HG03521 (cell line): ENCODE data around the gene KCNG3.
"Not testable (repeated sequence)": the region's sequence is repeated elsewhere in the genome, so short reads cannot be mapped to it uniquely, and the experiment has no call there.

ENCODE experiments used
- ATAC-seq: cut with Tn5 transposase; IDR thresholded peaks from one replicate; pipeline ENCODE4 v1.9.1; 2021; ENCODE audit warnings: mild to moderate bottlenecking, moderate library complexity; ENCODE audit not compliant: unreplicated experiment

Gene KCNG3

DNA sequence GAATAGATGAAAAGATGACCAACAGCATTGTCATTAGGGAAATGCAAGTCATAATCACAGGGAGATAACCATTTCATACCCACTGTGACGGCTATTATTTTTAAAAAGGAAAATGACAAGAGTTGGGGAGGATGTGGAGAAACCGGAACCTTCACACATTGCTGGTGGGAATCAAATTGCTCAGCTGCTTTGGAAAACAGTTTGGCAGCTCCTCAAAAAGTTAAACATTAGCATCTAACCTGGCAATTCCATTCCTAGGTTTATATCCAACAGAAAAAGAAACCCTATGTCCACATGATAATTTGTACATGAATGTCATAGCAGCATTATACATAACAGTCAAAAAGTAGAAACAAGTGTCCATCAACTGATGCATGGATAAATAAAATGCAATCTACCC lies 58.2 kb downstream of the KCNG3 start:
- ATAC-seq: no peak

DNA sequence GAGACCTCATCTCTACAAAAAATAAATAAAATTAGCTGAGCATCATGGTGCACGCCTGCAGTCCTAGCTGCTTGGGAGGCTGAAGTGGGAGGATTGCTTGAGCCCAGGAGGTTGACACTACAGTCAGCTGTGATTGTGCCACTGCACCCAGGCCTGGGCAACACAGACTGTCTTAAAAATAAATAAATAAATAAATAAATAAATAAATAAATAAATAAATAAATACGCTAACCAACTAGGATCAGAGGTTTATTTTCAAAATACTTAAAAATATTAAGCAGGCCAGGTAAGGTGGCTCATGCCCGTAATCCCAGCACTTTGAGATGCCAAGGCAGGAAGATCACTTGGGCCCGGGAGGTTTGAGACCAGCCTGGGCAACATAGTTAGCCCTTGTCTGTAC lies 63.6 kb downstream of the KCNG3 start:
- ATAC-seq: no peak

DNA sequence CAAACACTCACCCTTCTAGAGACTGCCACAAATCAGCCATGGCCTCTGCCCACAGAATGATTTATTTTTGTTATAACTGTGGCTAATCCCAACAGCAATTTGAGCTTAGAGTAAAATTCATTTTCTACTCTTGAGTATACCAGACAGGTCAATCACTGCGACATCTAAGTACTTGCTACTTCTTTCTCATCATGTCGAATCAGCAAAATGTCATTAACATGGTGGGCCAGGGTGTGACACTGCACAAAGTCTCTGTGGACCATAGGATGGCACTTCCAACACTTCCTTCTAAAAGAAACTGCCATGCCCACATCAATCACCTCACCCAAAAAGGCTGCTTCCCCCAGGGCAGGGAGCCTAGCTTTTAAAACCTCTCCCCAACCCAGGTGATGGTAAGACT lies 64.4 kb downstream of the KCNG3 start:
- no peak for ATAC-seq

DNA sequence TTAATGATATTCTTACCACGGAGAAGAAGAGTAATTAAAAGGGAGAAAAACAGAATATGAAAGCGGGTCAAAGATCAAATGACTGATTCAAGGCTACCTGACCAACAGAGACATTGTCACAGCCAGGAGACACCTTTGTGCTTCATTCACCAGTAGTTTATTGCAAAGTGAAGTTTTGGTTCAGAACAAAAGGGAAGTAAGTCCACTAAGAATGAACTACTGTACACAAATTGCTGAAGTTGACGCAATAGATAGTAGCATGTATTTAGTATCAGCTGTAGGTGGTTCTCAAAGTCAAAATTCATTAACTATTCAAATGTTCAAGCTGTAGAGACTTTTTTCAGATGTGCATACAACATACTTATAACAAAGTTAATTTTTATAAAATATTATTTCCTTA lies 68.1 kb downstream of the KCNG3 start:
- ATAC-seq: no peak

DNA sequence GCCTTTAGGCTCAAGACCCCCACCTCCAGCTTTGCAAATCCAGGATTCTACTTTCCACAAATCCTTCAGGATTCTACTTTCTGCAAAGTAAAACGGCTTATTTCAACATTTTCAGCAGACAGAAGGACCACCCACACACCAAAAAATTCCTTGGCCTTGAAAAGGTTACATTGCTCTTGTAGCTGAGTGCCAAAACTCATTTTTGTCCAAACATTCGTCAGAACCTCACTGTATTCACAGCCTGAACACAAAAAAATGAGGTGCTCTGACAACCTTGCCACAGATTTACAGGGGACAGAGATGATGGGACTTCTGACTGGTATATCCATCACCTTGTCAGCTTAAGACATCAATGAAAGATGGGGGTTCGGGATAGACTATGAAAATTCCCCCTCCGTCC lies 69.7 kb downstream of the KCNG3 start:
- ATAC-seq: no peak

DNA sequence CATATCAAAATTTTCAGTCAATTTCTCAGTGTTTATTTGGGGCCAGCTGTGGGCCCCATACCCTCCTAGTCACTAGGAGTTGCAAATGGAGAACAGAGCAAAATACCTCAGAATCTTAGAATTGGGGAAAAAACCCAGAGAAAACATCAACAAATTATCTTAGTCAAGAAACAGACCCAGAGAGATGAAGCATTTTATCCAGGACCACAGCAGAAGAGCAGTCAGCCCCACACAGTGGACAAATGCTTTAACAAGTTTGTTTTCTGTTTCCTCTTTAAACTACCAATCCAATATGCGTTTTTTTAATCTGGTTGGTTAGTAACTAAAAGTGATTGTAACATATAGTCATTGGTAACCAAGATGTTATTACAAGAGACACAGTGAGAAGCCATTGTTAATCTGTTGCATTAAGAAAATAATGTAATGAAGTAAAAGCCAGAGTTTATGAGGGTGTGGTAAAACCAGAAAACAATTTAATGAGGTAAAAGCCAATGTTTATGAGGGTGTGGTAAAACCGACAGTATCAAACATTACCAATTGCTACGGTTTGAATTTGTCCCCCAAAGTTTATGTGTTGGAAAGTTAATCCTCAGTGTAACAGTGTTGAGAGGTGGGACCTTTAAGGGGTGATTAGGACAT lies 72.1 kb downstream of the KCNG3 start:
- ATAC-seq: no peak

DNA sequence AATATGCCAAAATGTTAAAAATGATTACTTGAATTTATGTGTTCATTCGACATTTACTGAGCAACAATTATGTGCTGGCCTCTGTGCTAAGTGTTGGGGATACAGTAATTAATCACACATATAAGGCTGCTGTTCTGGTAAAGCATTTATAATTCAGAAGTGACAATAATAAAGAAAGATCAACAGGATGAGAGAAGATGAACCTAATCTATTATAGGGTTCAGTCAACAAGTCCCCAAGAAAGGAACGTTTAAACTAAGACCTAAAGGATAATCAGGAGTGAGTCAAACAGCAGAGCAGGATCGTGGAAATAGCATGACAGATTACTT lies 72.7 kb downstream of the KCNG3 start:
- no peak for ATAC-seq

DNA sequence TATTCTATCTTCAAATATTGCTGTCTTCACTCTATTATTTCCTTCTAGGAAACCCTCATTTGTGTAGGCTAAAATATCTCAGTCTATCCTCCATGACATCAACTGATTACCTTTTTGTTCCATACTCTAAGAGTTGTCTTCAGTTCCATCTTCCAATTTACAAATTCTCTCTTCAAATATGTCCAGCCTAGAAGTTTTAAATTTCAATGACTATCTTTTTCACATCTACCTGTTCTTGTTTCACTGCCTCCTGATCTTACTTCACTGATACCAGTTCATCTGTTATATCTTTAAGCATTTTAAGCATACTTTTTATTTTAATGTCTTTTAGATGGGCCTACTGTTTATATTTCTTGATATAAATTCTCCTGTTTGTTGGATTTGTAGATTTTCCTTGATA lies 79.1 kb downstream of the KCNG3 start:
- ATAC-seq: no peak

DNA sequence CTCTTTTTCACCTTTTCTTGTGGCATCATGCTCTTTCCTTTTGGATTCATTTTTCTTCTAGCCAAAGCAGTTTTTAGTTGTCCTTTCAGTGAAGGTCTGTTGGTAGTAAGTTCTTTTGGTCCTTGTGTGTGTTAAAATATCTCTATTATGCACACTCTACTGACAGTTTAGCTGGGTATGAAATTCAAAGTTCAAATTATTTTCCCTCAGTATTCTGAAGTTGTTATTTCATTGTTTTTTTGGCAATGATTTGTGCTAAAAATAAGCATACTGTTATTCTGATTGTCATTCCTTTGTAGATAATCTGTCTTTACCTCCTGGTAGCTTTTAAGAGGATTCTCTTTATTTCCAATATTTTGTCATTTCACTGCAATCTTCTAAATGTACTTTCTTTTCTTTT lies 79.6 kb downstream of the KCNG3 start:
- ATAC-seq: no peak

DNA sequence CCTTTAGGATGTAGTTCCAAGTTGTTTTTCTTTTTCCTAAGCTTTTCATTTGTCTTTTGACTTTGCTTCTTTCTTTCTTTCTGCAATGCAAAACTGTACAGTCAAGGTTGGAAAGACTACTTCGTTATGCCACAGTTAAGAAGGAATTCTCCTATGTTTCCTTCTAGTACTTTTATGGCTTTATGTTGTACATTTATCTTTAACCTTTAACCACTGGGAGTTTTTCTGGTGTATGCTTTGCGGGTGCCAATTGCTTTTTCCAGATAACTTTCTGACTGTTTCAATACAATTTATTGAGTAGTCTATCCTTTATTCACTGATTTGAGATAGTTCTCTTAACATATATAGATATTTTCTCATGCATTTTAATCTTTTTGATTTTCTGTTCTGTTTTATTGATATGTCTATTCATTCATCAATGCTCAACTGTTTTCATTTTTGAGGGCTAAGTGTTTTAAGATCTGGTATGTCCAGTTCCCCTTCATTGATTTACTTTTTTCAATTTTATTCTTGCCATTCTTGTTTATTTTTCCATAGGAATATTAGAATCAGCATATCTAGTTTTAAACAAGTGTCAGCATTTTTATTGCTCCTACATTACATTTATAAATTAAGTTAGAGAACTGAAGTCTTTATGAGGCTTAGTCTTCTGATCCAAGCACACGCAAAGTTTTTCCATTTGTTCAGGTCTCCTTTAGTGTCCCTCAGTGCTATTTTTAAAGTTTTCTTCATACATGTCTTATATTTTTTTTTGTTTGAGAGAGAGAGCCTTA lies 82.9 kb downstream of the KCNG3 start:
- ATAC-seq: no peak

DNA sequence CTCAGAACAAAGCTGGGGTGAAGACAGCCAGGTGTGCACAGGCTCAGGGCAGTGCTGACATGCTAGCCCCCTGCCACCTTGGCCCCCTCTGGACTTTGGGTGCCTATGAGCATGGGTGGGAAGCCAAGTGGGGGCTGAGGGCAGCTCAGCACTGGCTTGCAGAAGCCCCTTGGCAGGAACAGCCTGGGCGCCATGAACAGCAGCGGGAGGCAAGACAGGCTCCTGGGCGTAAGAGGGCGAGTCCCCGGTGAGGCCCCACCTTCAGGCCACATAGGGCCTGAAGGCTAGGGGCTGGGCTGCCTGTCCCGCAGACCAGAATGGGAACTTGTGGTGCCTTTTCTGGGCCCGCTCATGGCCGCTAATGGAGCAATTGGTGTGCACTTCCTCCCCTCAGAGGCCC lies 85.8 kb downstream of the KCNG3 start:
- ATAC-seq: no peak

DNA sequence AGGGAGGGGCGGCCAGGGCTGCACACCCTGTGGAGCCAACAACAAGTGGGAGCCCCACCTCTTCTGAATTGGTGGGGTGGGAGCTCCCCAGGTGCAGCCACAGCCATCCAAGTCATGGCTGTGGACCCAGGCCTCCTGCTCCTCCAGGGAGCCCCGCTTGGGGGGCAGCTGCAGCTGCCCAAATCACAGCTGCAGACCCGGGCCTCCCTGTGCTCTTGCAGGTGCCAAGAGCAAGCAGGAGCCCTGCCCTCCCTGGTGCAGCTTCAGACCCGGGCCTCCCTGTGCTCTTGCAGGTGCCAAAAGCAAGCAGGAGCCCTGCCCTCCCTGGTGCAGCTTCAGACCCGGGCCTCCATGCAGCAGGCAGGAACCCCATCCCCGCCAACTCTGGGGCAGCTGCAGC lies 86.3 kb downstream of the KCNG3 start:
- no peak for ATAC-seq

DNA sequence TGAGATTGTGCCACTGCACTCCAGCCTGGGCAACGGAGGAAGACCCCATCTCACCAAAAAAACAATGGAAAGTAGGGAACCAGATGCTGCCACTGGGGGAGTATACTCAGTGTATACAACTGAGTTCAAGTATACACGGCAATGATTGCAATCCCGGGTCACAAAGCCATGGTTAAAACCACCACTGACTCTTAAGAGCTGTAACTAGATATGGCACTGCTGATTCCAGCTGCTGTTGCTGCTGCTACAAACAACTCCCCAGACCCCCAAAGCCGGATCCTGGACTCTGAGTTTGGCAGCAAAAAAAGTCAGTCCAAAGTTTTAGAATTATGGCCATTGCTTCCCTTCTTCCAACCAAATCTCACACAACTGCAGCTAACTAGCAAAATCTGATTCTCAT lies 89.1 kb downstream of the KCNG3 start:
- ATAC-seq: no peak

DNA sequence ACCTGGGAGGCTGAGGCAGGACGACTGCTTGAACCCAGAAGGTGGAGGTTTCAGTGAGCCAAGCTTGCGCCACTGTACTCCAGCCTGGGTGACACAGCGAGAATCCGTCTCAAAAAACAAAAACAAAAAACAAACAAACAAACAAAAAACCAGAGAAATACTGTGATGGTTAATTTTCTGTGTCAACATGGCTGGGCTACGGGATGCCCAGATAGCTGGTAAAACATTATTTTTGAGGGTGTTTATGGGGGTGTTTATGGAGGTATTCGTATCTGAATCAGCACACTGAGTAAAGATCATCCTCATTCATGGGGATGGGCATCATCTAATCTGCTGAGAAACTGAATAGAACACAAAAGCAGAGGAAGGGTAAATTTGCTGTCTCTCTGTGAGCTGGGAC lies 92.0 kb downstream of the KCNG3 start:
- ATAC-seq: no peak

DNA sequence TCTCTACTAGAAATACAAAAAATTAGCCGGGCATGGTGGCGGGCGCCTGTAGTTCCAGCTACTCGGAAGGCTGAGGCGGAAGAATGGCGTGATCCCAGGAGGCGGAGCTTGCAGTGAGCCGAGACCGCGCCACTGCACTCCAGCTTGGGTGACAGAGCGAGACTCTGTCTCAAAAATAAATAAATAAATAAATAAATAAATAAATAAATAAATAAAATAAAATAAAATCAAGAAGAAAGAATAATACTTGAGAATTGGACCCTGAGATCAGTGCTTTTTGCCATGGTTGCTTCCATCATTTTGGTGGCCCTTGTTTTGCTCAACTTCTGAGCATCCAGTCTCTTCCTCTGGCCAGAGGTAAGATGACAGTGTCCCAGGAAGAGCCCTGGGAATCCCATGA lies 95.7 kb downstream of the KCNG3 start:
- not testable (repeated sequence) for ATAC-seq

DNA sequence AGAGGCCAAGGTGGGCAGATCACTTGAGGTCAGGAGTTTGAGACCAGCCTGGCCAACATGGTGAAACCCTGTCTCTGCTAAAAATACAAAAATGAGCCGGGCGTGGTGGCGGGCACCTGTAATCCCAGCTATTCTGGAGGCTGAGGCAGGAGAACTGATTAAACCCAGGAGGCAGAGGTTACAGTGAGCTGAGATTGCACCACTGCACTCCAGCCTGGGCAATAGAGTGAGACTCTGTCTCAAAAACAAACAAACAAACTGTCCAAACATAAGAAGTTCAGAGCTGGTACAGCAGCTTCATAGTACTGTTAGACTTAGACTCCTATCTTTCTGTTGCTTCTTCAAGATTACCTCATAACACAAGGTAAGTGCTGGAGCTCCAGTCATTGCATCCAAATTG lies 100.5 kb downstream of the KCNG3 start:
- not testable (repeated sequence) for ATAC-seq

DNA sequence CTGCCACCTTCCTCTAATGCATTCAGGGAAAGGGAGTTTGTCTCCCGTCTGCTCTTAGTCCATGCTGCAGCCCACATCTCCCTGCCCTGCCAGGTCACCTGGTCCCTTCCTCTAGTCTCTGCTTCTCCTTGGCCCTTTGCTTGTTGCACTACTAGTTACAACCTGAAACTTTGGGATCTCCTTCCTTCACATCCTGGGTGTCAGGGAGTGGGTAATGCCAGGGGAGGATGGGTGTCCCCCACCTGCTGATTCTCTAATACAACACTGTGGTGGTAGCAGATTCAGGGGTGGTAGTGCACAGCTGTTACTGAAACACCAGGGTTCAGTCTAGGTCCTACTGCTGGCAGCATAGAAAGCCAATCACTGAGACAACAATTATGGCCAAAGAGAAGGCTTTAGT lies 101.6 kb downstream of the KCNG3 start:
- no peak for ATAC-seq
